ENCODE results near the gene DGKZ.

DGKZ gene

GRCh38 chr11:46388619-46389449 is 41.6 kb downstream of the DGKZ start:
- H3K4me1 ChIP-seq (ENCODE audit: control insufficient read depth, insufficient read depth, low read length), result peaks cover 5% of the 10 kb centered on the region
- no peaks in the 10 kb centered on the region for H3K9me3 ChIP-seq (ENCODE audit: control insufficient read depth, insufficient read depth, low read length)
- no peak overlapping the region for H3K27ac ChIP-seq (ENCODE audit: low read length)
- no peak for DNase-seq (ENCODE audit: low read depth, low spot score)
- peaks cover 15% of the 10 kb centered on the region for H3K27me3 ChIP-seq (ENCODE audit: control insufficient read depth, insufficient read depth, low read length)
- no peaks in the 10 kb centered on the region for H3K36me3 ChIP-seq (ENCODE audit: control insufficient read depth, insufficient read depth, low read length)
- H3K4me3 ChIP-seq (ENCODE audit: low read length), result no peak overlapping the region
- no CpG with 5 or more reads among the region's 21 CpGs for WGBS (ENCODE audit: insufficient coverage, insufficient read length)

- Histone ChIP-seq H3K4me1 (ENCODE audit: control insufficient read depth, insufficient read depth, low read length) (peaks cover 5% of the 10 kb centered on the region), H3K36me3 (ENCODE audit: control insufficient read depth, insufficient read depth, low read length) (no peaks in the 10 kb centered on the region), H3K27me3 (ENCODE audit: control insufficient read depth, insufficient read depth, low read length) (peaks cover 15% of the 10 kb centered on the region), H3K27ac (ENCODE audit: low read length) (no peak overlapping the region), H3K4me3 (ENCODE audit: low read length) (peak overlapping the region; percentile 39; the same call in 1 of the 2 replicates), H3K9me3 (ENCODE audit: control insufficient read depth, insufficient read depth, low read length) (no peaks in the 10 kb centered on the region)
- no CpG with 5 or more reads among the region's 80 CpGs for WGBS (ENCODE audit: insufficient coverage, insufficient read length)
- DNase-seq (ENCODE audit: low read depth, low spot score), result no peak
These were observed 42.4 kb downstream of the DGKZ start for GRCh38 chr11:46389450-46390330.

GRCh38 chr11:46390331-46391171 is 43.3 kb downstream of the DGKZ start:
- peaks cover 5% of the 10 kb centered on the region for H3K4me1 ChIP-seq (ENCODE audit: control insufficient read depth, insufficient read depth, low read length)

GRCh38 chr11:46391186-46391577 is 43.9 kb downstream of the DGKZ start:
- H3K27me3 ChIP-seq (ENCODE audit: control insufficient read depth, insufficient read depth, low read length), result peaks cover 15% of the 10 kb centered on the region
- no CpG with 5 or more reads among the region's 31 CpGs for WGBS (ENCODE audit: insufficient coverage, insufficient read length)

More at GRCh38 chr11:46390331-46391171, 43.3 kb downstream of the DGKZ start:
- peaks cover 15% of the 10 kb centered on the region for H3K27me3 ChIP-seq (ENCODE audit: control insufficient read depth, insufficient read depth, low read length)
- no peak overlapping the region for H3K27ac ChIP-seq (ENCODE audit: low read length)
- no peak for DNase-seq (ENCODE audit: low read depth, low spot score)
- peak overlapping the region; percentile 57; the same call in 1 of the 2 replicates for H3K4me3 ChIP-seq (ENCODE audit: low read length)
- no CpG with 5 or more reads among the region's 49 CpGs for WGBS (ENCODE audit: insufficient coverage, insufficient read length)
- H3K9me3 ChIP-seq (ENCODE audit: control insufficient read depth, insufficient read depth, low read length), result no peaks in the 10 kb centered on the region
- H3K36me3 ChIP-seq (ENCODE audit: control insufficient read depth, insufficient read depth, low read length), result no peaks in the 10 kb centered on the region

GRCh38 chr11:46391578-46392420 is 44.5 kb downstream of the DGKZ start, which contains the start of gene CHRM4:
Gene CHRM4, minus strand, starts transcription at chr11:46391776. Its CDS starts 5,219 bp downstream, at chr11:46386557.
- DNase-seq (ENCODE audit: low read depth, low spot score), result no peak
- WGBS (ENCODE audit: insufficient coverage, insufficient read length), result no CpG with 5 or more reads among the region's 123 CpGs
- Histone ChIP-seq H3K27ac (ENCODE audit: low read length) (no peak within 1 kb of the TSS), H3K4me1 (ENCODE audit: control insufficient read depth, insufficient read depth, low read length) (peaks cover 5% of the 10 kb centered on the region), H3K36me3 (ENCODE audit: control insufficient read depth, insufficient read depth, low read length) (no peaks in the 10 kb centered on the region), H3K9me3 (ENCODE audit: control insufficient read depth, insufficient read depth, low read length) (no peaks in the 10 kb centered on the region), H3K27me3 (ENCODE audit: control insufficient read depth, insufficient read depth, low read length) (peaks cover 15% of the 10 kb centered on the region), H3K4me3 (ENCODE audit: low read length) (peak within 1 kb of the TSS; percentile 57; the same call in 1 of the 2 replicates)

More at GRCh38 chr11:46391186-46391577, 43.9 kb downstream of the DGKZ start:
- Histone ChIP-seq H3K27ac (ENCODE audit: low read length) (no peak overlapping the region), H3K4me3 (ENCODE audit: low read length) (peak overlapping the region; percentile 57; the same call in 1 of the 2 replicates), H3K9me3 (ENCODE audit: control insufficient read depth, insufficient read depth, low read length) (no peaks in the 10 kb centered on the region), H3K36me3 (ENCODE audit: control insufficient read depth, insufficient read depth, low read length) (no peaks in the 10 kb centered on the region), H3K4me1 (ENCODE audit: control insufficient read depth, insufficient read depth, low read length) (peaks cover 5% of the 10 kb centered on the region)
- no peak for DNase-seq (ENCODE audit: low read depth, low spot score)

GRCh38 chr11:46392421-46393230 is 45.4 kb downstream of the DGKZ start:
- Histone ChIP-seq H3K36me3 (ENCODE audit: control insufficient read depth, insufficient read depth, low read length) (no peaks in the 10 kb centered on the region), H3K9me3 (ENCODE audit: control insufficient read depth, insufficient read depth, low read length) (no peaks in the 10 kb centered on the region), H3K27me3 (ENCODE audit: control insufficient read depth, insufficient read depth, low read length) (peaks cover 15% of the 10 kb centered on the region), H3K27ac (ENCODE audit: low read length) (no peak overlapping the region), H3K4me1 (ENCODE audit: control insufficient read depth, insufficient read depth, low read length) (peaks cover 5% of the 10 kb centered on the region), H3K4me3 (ENCODE audit: low read length) (peak overlapping the region; percentile 57; the same call in 1 of the 2 replicates)
- DNase-seq (ENCODE audit: low read depth, low spot score), result no peak
- WGBS (ENCODE audit: insufficient coverage, insufficient read length), result no CpG with 5 or more reads among the region's 71 CpGs

GRCh38 chr11:46393231-46393616 is 46.0 kb downstream of the DGKZ start:
- no peaks in the 10 kb centered on the region for H3K36me3 ChIP-seq (ENCODE audit: control insufficient read depth, insufficient read depth, low read length)
- H3K9me3 ChIP-seq (ENCODE audit: control insufficient read depth, insufficient read depth, low read length), result no peaks in the 10 kb centered on the region
- peak overlapping the region; percentile 31; the same call in 1 of the 2 replicates for H3K4me3 ChIP-seq (ENCODE audit: low read length)
- WGBS (ENCODE audit: insufficient coverage, insufficient read length), result no CpG with 5 or more reads among the region's 4 CpGs
- H3K4me1 ChIP-seq (ENCODE audit: control insufficient read depth, insufficient read depth, low read length), result peaks cover 5% of the 10 kb centered on the region
- H3K27ac ChIP-seq (ENCODE audit: low read length), result no peak overlapping the region
- DNase-seq (ENCODE audit: low read depth, low spot score), result no peak
- peaks cover 15% of the 10 kb centered on the region for H3K27me3 ChIP-seq (ENCODE audit: control insufficient read depth, insufficient read depth, low read length)

GRCh38 chr11:46393759-46394158 is 46.5 kb downstream of the DGKZ start:
- WGBS (ENCODE audit: insufficient coverage, insufficient read length), result no CpG with 5 or more reads among the region's 4 CpGs

More at GRCh38 chr11:46393759-46394158, 46.5 kb downstream of the DGKZ start:
- H3K4me1 ChIP-seq (ENCODE audit: control insufficient read depth, insufficient read depth, low read length), result peaks cover 5% of the 10 kb centered on the region
- H3K4me3 ChIP-seq (ENCODE audit: low read length), result no peak overlapping the region
- no peaks in the 10 kb centered on the region for H3K9me3 ChIP-seq (ENCODE audit: control insufficient read depth, insufficient read depth, low read length)
- no peaks in the 10 kb centered on the region for H3K36me3 ChIP-seq (ENCODE audit: control insufficient read depth, insufficient read depth, low read length)
- DNase-seq (ENCODE audit: low read depth, low spot score), result no peak
- H3K27ac ChIP-seq (ENCODE audit: low read length), result no peak overlapping the region
- H3K27me3 ChIP-seq (ENCODE audit: control insufficient read depth, insufficient read depth, low read length), result peaks cover 15% of the 10 kb centered on the region
